ENCODE results near the gene SLC51B.

Gene SLC51B

DNA sequence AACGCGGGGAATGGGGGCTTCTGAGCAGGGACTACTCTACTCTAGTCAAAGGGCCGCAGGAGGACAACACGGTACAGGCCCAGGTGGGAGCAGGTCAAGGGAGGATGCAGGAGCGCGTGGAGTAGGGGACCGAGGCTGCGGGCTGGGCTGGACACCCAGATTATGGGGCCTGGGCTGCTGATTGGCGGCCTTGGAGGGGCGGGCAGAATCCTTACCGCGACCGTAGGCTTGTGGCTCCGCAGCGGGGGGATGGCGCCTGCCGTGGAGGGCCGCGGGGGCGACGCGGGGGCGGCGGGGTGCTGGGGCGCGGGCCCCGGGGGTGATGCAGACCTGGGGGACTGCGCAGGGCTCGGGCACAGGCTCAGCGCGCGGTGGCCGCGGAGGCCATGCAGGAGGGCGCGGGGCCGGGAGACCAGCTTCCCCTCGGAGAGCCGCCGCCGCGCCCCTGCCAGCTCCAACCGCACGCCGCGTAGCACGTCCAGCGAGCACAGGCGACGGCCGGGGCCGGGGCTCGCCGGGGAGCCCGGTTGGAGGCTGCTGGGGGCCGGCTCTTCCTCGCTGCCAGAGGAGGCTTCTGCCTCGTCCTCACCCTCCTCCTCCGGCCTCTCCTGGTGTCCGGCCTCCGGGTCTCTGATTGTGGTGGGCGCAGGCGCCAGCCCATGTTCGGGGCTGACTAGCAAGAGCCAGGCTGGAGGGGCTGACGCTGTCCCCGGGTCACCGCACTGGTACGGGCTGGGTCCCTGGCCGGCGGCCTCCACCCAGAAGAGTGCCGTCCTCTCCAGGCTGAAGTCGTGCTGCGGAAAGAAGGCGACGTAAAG, 56.9 kb downstream of the SLC51B start:
- DNase-seq = no peak

- DNase-seq = no peak
Measured at GRCh38 chr15:65102912-65103311, 57.7 kb downstream of the SLC51B start.
